ENCODE measurements around the gene HPS4. TPM values are rescaled to one million over a fixed set of nuclear protein-coding genes. Genes with fewer than 3 reads are reported as not detected.
"Not testable (repeated sequence)": the region's sequence is repeated elsewhere in the genome, so short reads cannot be mapped to it uniquely, and the experiment has no call there.

HPS4 gene
- polyA plus RNA-seq (ENCODE audit: insufficient read length): 14.0 TPM

DNA sequence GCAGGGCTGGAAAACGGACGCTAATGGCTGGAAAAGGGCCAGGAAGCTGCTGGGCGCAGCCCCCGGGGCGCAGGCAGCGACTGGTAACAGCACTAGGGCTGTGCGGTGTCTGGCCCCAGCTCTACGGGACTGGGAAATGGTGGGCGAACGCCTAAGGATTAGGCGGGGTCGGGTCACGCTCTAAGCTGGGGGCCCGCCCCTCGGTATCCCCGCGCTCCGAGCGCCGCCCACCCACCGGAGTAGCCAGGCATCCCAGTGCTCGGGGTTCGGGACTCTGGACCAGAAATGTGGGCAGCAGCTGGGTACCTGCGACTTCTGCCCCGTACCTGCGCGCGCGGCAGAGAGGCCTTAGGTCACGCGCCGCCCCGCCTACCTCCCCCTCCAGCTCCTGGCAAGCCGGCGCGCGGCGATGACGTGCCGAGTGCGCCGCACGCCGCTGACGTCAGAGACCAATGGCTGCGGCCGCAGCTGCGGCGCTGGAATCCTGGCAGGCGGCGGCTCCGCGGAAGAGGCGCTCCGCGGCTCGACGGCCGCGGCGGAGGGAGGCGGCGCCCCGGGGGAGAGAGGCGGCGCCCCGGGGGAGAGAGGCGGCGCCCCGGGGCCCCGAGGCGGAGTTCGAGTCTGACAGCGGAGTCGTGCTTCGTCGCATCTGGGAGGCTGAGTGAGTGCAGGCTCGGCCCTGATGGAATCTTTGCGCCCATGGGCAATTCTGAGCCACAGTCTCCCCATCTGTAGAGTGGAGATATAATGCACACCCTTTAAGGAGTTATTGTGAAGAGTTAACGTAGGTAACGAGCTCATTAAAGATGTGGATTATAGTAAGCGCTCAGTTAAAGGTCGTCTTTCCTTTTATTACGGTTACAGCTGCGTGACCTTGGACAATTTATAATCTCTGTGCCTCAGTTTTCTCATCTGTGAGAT lies at the start of gene HPS4, which contains the start of gene SRRD:
HPS4 (minus strand) TSS at position 345 of the 921 bp plus-strand sequence. CDS start 2,021 bp downstream, outside the sequence.
SRRD (plus strand) TSS at position 439 of the 921 bp plus-strand sequence; CDS start at position 453, 14 bp downstream.
- DNase-seq (ENCODE audit: low read depth): peak; percentile 75

DNA sequence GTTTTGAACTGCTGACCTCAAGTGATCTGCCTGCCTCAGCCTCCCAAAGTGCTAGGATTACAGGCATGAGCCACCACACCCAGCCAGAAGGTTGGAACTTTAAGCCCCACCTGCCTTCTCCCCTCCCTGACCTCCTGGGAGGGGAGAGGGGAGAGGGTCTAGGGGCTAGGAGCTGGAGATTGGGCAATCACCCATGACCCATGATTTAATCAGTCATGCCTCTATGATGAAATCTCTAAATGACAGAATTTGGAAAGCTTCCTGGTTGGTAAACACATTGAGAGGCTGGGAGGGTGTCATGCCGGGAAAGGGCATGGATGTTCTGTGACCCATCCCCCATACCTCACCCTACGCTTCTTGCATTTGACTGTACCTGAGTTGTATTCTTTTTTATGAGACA lies 45.8 kb upstream of the HPS4 start:
- DNase-seq (ENCODE audit: low read depth): no peak

DNA sequence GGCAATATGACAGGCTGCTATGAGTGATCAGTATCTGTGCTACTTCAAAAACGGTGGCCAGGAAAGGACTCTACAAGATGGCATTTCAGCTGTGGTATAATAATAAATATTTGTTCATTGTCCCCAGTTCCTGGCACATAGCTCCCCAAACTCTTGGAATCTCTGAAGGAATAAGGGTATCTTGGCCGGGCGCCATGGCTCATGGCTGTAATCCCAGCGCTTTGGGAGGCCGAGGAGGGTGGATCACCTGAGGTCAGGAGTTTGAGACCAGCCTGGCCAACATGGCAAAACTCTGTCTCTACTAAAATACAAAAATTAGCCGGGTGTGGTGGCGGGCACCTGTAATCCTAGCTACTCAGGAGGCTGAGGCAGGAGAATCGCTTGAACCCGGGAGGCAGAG lies 44.9 kb upstream of the HPS4 start:
- not testable (repeated sequence) for DNase-seq (ENCODE audit: low read depth)

DNA sequence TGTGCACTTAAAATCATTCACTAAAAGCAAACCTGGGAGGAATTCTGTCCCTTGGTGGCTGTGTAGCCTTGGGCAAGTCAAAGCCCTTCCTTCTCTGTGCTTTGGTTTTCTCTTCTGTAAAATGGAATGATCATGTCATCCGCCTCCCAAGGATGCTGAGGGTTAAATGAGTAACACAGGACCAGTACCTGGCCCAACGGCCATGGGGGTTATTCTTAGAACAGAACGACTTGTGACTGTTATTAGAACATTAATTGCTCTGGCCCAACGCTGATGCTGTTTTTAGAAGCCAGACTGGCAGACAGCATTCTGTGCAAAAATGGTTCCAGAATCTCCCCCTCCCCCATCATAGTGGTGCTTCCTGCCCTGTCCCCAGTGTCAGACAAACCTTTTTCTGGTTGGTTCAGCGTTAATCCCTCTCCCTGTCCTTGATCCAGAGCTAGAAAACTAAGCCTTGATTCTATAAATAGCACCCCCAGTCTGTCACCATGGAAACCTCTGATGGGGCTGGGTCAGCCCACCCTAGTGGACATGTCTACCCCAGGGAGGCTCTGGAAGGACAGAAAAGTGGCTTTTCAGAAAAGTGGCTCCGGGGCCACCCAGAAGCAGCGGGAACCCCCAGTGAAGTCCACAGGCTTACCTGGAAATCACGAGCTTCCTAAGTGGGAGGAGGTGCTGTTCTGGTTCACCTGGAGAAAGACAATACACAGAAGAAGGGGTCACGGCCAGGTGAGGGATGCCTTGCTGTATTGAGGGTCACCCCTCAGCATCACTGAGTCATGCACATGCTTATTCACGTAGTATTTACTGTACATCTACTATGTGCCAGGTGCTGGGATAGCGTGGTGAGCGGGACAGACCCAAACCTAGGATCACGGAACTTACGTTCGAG lies 44.2 kb upstream of the HPS4 start:
- no peak for DNase-seq (ENCODE audit: low read depth)

DNA sequence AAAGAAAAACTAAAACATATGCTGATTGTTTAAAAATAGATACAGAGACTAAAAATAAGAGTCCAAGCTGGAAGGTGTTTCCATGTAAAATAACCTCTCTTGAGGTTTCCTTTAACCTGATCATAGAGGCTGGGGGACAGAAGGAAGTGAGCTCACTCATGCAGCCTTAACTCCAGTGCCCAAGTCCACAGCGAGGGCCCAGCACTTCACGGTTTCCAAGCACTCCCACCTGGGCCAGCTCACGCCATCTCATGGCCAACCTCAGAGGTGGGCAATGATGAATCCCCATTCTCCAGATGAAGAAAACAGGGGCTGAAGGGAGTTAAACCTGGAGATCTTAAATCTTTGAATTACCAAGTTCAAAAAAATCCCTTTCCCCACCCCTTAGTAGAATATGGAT lies 43.6 kb upstream of the HPS4 start:
- no peak for DNase-seq (ENCODE audit: low read depth)

DNA sequence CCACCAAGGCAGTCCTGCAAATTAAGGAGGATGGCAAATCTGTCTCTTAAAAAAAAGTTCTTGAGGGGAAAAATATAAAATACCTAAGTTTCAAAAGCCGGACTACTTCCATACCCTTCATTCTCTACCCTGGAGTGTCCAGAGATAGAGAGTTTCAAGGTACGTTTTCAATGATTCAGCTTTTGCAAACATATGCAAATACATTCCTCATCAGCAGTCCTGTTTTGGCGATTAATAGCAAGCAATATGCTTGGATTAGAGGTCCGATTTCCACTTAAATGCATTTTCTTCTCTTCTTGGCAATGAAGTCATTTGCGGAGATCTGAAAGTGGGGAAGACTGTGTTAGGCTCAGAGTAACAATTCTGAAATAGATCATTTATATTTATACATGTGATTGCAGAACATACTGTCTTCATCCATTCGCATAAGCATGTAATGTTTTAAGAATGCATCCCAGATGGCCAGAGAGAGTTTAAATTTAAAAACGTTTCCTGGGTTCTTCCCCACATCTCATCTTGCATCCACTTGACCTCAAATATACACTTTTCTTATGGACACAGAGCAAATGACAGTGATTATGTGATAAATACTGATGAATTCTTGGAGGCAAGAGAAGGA lies 42.5 kb upstream of the HPS4 start:
- no peak for DNase-seq (ENCODE audit: low read depth)

DNA sequence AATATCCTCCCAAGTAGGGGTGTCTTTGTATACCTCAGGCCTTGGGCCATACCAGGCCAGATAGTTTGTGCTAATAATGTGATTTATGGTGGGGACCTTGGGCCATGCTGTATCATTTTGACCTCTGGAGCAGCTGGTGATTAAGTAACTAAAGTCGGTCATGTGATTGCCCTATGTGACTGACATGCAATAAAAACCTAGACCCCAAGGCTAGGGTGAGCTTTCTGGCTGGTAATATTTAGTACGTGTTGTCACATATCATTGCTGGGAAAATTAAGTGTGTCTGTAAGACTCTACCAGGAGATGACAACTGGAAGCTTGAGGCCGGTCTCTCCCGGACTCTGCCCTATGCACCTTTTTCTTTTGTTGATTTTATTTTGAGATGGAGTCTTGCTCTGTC lies 41.3 kb upstream of the HPS4 start:
- DNase-seq (ENCODE audit: low read depth): no peak

DNA sequence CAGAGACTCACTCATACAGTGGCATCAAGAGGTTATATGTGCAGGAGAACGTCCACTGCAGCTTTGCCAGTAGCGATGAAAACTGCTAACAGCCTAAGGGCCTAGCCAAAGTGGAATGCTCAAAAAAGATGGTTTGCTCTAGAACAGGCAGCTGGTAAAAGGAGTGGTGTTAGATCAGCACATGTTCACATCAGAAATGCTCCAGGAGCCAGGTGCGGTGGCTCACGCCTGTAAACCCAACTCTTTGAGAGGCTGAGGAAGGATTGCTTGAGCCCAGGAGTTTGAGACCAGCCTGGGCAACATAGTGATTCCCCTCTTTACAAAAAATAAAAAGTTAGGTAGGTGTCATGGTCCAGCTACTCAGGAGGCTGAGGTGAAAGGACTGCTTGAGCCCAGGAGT lies 39.0 kb upstream of the HPS4 start:
- DNase-seq (ENCODE audit: low read depth): no peak

DNA sequence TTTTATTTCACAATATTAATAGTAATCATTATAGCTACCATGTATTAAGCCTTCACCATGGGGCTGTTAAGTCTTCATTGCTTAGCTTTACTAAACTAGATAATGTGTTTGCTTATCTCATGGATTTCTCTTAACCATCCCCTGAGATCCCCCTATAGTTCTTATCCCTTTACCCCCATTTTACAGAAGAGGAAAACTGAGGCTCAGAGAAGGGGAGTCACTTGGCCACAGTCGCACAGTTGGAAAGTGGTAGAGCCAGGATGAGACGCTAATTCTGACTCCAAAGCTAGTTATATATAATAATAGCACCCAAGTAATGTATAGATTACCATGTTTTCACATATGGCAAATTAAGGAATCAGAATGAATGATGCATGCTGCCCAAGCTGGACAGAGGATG lies 38.4 kb upstream of the HPS4 start:
- DNase-seq (ENCODE audit: low read depth): no peak

DNA sequence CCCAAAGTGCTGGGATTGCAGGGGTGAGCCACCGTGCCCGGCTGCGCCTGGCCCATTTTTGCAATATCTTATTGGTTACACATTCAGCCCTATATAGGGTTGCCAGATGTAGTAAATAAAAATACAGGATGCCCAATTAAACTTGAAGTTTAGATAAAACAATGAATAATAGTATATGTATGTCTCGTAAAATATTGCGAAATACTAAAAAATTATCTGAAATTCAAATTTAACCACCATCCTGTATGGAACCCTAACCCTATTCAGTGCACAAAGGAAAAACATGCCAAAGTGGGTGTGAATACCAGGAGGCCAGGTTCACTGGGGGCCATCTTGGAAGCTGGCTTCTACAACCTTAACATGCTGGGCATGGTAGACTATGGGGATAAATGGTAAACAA lies 33.8 kb upstream of the HPS4 start:
- no peak for DNase-seq (ENCODE audit: low read depth)

DNA sequence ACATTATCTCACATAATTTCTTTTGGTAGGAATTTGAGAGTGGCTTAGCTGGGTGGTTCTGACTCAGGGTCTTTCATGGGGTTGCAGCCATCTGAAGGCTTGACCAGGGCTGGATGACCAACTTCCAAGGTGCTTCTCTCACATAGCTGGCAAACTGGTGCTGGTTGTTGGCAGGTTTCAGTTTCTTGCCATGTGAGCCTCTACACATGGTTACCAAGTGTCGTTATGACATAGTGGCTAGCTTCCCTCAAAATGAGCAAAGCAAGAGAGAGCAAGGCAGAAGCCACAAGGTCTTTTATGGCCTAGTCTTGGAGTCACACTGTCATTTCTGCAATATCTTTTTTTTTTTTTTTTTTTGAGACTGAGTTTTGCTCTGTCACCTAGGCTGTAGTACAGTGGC lies 32.9 kb upstream of the HPS4 start:
- DNase-seq (ENCODE audit: low read depth): no peak

DNA sequence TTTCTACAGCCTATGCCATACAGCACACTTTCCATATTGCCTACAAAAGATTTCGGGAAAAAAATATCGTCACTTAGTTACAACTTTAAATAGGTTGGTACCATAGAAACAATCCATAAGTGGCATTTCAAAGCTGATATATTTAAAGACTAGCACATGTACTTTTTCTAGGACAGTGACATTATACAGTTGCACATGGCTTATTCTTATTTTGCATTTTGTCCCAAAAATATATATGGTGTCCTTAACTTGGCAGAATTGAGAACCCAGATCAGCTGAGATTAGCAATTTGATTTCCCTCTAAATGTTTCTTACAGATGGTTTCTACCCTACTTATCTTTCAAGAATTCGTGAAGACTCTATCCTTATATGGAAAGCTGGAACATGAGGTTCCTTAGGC lies 32.3 kb upstream of the HPS4 start:
- DNase-seq (ENCODE audit: low read depth): no peak

DNA sequence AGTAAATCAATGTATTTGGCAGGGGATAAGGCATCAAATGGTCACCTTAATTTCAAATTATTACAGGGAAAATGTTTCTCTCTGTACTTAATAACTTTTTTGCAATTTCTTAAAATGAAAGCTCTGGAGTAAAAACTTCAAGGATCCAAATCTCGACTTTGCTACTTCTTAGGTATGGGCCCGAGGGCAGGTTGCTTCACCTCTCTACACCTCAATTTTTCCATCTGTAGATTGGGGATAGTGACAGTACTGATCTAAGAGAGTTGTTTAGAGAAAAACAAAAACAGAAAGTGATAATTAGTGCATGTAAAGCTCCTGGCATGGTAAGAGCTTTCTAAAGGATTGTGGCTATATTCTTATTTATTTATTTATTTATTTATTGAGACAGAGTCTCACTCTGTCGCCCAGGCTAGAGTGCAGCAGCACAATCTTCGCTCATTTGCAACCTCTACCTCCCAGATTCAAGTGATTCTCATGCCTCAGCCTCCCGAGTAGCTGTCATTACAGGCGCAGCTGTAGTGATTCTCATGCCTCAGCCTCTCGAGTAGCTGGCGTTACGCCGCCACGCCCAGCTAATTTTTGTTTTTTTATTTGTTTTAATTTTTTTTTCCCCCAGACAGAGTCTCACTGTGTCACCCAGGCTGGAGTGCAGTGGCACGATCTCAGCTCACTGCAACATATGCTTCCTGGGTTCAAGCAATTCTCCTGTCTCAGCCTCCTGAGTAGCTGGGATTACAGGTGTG lies 31.0 kb upstream of the HPS4 start:
- no peak for DNase-seq (ENCODE audit: low read depth)

DNA sequence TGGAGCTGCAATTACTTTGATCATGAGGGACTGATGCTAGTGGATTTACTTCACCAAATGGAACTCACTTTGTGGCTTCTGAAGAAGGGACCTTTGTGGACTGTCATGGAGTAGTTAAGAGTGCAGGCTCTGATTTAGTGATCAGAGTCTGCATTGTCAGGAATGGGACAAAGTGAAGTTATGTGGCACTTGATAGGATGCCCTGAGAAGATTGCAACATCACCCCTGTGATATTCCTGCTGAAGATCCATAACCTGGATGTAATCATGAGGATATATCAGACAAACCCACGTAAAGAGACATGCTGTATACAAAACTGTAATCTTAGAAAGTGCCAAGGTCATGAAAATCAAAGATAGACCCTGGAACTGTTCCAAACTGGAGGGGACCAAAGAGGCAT lies 30.3 kb upstream of the HPS4 start:
- DNase-seq (ENCODE audit: low read depth): no peak

DNA sequence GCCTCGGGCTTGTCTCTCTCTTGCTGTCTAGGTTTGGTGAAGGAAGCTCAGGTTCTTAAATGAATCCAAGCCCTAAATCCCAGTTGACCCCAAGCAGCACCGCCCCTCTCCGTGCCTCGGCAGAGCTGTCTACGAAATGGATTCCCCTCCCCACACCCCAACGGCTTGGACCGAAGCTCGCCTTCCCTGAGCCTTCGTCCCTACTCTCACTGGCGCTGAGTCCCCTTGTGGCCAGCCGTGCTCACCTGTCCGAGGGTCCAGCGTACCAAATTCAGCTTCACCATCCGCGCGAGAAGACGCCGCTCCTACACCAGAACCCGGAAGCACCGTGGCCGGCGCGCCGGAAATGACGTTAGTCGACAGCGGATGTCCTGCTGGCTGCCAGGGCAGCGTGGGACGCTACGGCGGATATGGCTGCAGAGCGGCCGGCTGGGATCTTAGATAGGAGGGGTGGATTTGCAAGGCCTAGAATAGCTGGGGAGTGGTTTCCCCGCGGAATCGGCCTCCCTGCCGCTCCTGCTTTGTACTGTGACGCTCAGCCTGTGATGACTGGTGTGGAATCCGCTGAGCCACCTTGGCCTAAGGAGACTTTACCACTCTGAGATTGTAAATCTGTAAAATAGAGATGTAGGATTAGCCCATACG lies 28.7 kb upstream of the HPS4 start, which contains the start of gene TFIP11:
TFIP11 (minus strand) TSS at position 325 of the 645 bp plus-strand sequence. CDS start 2,201 bp downstream, outside the sequence.
- DNase-seq (ENCODE audit: low read depth): peak; percentile 81

DNA sequence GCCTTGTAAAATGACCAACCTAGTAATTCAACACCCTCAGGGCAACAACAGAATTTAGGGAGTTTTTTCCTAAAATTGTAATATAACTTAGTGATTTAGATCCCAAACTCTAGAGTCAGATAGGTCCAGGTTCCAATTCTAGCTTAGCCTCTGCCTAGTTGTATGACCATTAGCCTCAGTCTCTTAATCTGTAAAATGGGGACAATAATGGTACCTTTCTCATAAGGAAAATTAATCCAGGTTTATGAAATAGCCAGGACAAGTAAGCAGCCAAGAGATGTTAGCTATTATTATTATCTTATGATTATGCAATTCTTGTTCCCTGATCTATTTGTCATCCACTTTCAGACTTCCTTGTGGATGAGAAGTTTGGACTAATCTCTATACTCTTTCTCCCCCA lies 24.6 kb upstream of the HPS4 start:
- no peak for DNase-seq (ENCODE audit: low read depth)

DNA sequence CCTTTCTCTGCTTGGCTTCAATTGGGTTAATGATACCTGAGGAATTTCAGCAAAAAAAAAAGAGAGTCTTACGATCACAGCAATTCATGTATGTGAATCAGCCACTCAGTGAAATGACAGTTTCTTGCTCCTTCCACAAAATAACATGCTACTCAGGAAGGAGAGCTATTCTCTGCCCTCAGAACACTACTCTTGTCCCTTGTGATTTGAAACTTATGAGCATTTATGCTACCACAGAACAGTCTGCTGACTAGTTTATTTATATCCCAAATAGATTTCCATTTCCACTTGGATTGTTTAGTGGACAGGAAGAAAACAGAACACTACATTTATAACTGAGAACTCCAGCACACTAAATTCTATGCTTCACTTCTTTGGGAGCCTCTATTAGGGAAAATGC lies 20.2 kb upstream of the HPS4 start:
- no peak for DNase-seq (ENCODE audit: low read depth)

DNA sequence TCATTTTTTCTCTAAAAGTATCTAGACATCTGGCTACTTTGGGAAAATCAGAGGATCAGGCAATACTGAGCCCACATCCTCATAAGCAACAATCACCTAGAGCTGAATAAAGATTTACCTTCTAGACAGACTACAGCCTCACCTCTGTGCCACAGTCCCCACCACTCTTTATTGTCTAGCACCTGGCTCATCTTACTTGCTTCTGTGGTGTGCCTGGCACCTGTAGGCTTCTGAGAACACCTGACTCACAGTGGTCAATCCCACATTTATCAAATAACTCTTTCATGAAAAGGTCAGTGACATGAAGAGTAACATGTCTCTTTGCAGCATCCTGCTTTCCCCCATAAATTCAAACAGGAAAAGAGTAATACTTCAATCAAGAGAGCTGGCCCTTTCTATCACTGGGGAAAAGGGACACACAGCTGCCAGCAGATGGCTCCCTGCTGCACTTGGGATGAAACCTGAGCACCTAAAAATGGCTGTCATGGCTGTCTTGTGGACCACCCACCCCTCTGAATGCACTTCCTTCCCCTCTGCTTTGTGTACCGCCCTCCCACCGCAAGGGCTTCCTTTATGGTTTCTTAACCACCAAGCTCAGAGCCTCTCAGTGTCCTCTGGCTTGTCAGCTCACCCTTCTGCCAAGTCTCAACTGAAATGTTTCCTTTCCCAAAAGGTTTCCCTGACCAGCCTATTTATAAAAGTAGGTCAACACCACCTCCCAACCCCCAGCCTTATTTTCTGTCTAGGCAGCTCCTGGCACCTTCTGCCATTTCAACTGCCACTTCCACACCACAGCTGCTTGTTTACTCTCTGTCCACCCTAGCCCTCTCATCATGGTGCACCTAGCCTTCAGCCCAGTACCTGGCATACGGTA lies 19.3 kb upstream of the HPS4 start:
- DNase-seq (ENCODE audit: low read depth): no peak

DNA sequence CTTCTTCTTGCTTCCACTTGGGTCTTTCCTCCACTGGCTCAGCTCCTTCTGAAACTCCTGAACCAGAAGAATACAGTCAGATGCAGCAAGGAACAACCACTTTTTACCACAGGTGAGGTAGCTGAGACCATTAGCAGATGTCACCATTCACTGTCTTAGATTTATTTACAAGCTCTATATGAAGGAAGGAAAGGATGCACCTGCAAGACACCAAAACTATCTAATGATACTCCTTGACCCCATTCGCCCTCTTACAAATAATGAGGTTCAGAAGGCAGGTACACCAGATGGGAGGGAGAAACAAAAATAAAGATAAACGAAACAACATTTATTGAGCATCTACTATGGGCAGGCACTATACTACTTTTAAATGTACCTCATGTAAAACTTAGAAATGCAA lies 18.4 kb upstream of the HPS4 start:
- DNase-seq (ENCODE audit: low read depth): no peak

Data from forelimb muscle (tissue), 1 donor.